PFSK-1 (cell line): Measurements from ENCODE around the gene IQCK.

Source experiments
- POLR2AphosphoS5 ChIP-seq: IDR thresholded peaks from 2 replicates; pipeline ENCODE4 v1.6.1; 2012; ENCODE audit warnings: low read depth, mild to moderate bottlenecking, control low read depth, low read length, moderate library complexity
- TAF1 ChIP-seq: IDR thresholded peaks from 2 replicates; pipeline ENCODE4 v1.6.1; 2012; ENCODE audit warnings: low read length, control low read depth, borderline replicate concordance; ENCODE audit not compliant: insufficient read depth

DNA sequence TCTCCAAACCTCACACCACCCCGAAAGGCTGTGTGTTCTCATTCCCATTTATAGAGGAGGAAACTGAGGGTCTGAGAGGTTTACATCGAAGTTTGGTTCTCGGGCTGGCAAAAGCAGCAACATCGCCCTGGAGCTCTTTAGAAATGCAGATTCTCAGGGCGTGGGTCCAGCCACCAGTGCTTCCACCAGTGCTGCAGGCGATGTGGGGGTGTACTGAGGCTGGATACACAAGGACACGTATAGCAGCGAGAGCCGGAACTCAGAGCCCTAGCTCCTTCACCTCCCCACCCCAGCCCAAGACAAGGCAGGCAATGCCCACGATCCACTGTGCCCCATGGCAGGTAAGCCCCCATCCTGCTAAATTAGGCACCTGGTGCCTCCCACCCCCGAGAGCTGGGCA, 160.7 kb downstream of the IQCK start:
- TF ChIP-seq TAF1 (no peak), POLR2AphosphoS5 (no peak)
